Loucy (cell line): ENCODE measurements around the gene AGBL1.

ENCODE experiments used
- CTCF ChIP-seq: fragments of 200-600 bp; sonication (generic); conservative IDR thresholded peaks from 2 replicates; pipeline ENCODE4 v1.5.1; 2014; ENCODE audit warnings: mild to moderate bottlenecking, antibody characterized with exemption, low read length
- EZH2phosphoT487 ChIP-seq: fragments of 200-600 bp; IDR thresholded peaks from 2 replicates; pipeline ENCODE4 v1.6.1; 2018; ENCODE audit warnings: antibody characterized with exemption, mild to moderate bottlenecking, moderate library complexity, borderline replicate concordance

- TF ChIP-seq CTCF = no peak
- TF ChIP-seq EZH2phosphoT487 = no peak
Measured at GRCh38 chr15:86714241-86714640, 634.6 kb downstream of the AGBL1 start.
